Epithelial cell of proximal tubule (primary cell): ENCODE results near the gene SP5. TPM values are rescaled to one million over a fixed set of nuclear protein-coding genes. Genes with fewer than 3 reads are reported as not detected.
"Not testable (repeated sequence)": the region's sequence is repeated elsewhere in the genome, so short reads cannot be mapped to it uniquely, and the experiment has no call there.

ENCODE experiments used
- DNase-seq: peaks from one replicate; pipeline ENCODE4 v3.0.0-alpha.2; 2011; ENCODE audit warnings: low read depth
- H3K4me3 ChIP-seq: 2 replicates; pipeline ENCODE4 v1.5.1; 2011; ENCODE audit warnings: low read depth, mild to moderate bottlenecking, low read length
- CTCF ChIP-seq: conservative IDR thresholded peaks from 2 replicates; pipeline ENCODE4 v1.5.1; 2012; ENCODE audit warnings: low read depth, mild to moderate bottlenecking, low read length
- total RNA-seq: library from RNA; depleted of rRNA; stranded (reverse); fragments of >200 nt; gene quantifications from 2 replicates; pipeline ENCODE4 v1.2.3, GENCODE V29; 2015

The SP5 gene
- total RNA-seq, 1 donor from 2014 or later, result not detected

GRCh38 chr2:170744248-170745002 lies 29.3 kb downstream of the SP5 start:
- no peak for TF ChIP-seq CTCF

GRCh38 chr2:170745305-170745704 lies 30.2 kb downstream of the SP5 start:
- H3K4me3 ChIP-seq, result no peak overlapping the region
- TF ChIP-seq CTCF, result no peak
- DNase-seq, result no peak

More at GRCh38 chr2:170744248-170745002, 29.3 kb downstream of the SP5 start:
- no peak overlapping the region for H3K4me3 ChIP-seq
- DNase-seq, result no peak

- no peak for TF ChIP-seq CTCF
- no peak overlapping the region for H3K4me3 ChIP-seq
- no peak for DNase-seq
Measured at GRCh38 chr2:170747921-170748320, 32.8 kb downstream of the SP5 start.

- DNase-seq, H3K4me3 ChIP-seq: not testable (repeated sequence)
Measured at GRCh38 chr2:170751555-170751954, 36.4 kb downstream of the SP5 start.

- no peak for TF ChIP-seq CTCF
- H3K4me3 ChIP-seq, result no peak overlapping the region
- DNase-seq, result no peak
Measured at GRCh38 chr2:170761572-170761971, 46.4 kb downstream of the SP5 start.

GRCh38 chr2:170762760-170763159 lies 47.6 kb downstream of the SP5 start:
- no peak overlapping the region for H3K4me3 ChIP-seq
- no peak for DNase-seq
- TF ChIP-seq CTCF, result no peak

GRCh38 chr2:170763232-170763631 lies 48.1 kb downstream of the SP5 start:
- H3K4me3 ChIP-seq, result no peak overlapping the region
- TF ChIP-seq CTCF, result no peak
- DNase-seq, result no peak
